ENCODE data around the gene DEFB110.

Gene DEFB110

DNA sequence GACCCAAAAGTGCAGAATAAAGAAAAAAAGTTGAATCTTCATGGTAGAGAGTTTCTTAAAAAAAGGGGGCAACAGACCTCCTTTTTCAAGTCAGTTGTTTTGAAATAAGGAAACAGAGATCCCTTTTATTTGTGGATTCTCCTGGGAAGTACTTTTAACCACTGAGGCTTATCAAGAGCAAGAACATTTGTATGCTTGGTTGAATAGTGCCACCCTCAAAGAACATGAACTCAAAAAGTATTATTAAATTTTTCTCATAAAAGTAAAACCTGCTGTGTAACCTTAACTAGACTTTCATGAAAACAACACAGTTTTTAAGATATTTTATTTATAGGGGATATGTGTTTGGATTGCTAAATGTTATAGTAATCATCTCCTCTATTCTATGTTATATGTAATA is at the start of gene DEFB110:
TSS of gene DEFB110 (minus strand) at position 101 of the 400 bp plus-strand sequence. CDS start at position 42, 59 bp downstream.
- no peak within 1 kb of the TSS for H3K4me3 ChIP-seq (ENCODE audit: low read length)
- no peak for TF ChIP-seq ZNF274 (IDR thresholded peaks at IDR 0.05; ENCODE audit: low read depth, low read length)

DNA sequence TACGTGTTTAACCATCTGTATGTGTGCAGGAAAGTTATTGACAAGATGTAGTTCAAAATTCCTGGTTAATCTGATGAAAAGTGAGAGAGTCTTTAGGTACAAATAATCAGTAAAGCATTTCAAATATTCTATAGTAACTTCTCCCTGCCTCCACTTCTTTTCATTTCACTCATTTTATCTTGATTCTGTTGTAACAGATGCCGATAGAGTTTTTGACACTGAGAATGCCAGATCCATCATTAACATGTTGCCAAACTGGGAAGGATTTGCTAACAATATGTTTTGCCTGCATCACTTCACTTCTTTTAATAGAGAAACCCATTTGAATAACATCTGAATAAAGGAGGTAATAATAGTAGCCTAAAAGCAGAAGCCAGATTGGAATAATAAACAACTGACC is 48.3 kb upstream of the DEFB110 start:
- no peak overlapping the region for H3K4me3 ChIP-seq (ENCODE audit: low read length)
- TF ChIP-seq ZNF274 (IDR thresholded peaks at IDR 0.05; ENCODE audit: low read depth, low read length), result no peak

DNA sequence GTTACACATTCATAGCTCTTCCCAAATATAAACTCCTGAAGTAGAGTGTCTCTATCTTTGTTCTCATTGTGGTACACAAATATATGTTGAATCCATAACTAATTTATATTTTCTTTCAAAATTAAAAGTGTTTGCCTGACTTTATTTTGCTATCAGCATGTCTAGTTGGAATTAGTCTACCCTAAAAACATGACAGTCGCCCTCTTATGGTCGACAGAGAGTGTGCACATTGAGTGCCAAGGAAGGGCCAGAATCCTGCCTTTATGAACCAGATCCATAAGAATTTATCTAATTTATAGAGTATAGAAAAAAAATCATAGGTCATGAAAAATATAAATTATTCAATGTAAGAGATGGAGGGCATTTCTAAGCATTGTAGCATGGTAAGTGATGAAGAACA is 40.3 kb upstream of the DEFB110 start:
- TF ChIP-seq ZNF274 (IDR thresholded peaks at IDR 0.05; ENCODE audit: low read depth, low read length), result no peak
- no peak overlapping the region for H3K4me3 ChIP-seq (ENCODE audit: low read length)

DNA sequence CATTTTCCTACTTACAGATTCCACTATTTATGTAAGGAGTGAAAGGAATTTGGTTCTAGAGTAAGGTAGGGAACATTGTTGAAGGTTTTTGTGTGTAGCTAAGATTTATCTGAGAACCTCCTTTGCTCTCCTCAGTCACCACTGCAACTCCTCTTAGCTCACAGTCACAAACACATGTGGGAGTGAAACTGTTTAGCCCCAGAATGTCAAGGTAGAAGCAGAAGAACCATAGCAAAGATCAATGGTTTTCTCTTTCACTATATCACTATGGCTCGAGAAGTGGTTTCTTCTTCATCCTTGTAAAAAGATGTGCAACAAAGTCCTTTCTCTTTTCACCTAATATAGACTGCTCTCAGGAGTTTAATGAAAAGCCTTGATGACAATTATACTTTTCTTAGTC is 34.4 kb upstream of the DEFB110 start:
- TF ChIP-seq ZNF274 (IDR thresholded peaks at IDR 0.05; ENCODE audit: low read depth, low read length), result no peak
- no peak overlapping the region for H3K4me3 ChIP-seq (ENCODE audit: low read length)

DNA sequence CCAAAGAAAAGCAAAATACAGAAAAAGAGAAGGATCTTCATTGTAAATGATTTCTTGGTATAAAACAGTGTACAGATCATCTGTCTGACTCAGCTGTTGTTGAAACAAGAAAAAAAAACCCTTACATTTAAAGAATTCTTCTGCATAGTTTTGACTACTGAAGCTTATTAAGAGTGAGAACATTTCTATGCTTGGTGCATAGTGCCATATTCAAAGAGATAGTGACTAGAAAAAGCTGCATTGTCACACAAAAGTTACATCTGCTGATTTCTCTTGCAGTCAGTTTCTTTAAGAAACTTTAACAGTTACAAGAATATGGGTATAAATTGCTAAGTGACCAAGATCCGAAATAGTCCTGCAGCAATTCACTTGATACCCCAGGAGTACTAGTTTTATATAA is 28.0 kb upstream of the DEFB110 start, which contains the start of gene DEFB112:
TSS of gene DEFB112 (minus strand) at position 101 of the 400 bp plus-strand sequence. CDS start at position 41, 60 bp downstream.
- TF ChIP-seq ZNF274 (IDR thresholded peaks at IDR 0.05; ENCODE audit: low read depth, low read length), result no peak
- no peak within 1 kb of the TSS for H3K4me3 ChIP-seq (ENCODE audit: low read length)

DNA sequence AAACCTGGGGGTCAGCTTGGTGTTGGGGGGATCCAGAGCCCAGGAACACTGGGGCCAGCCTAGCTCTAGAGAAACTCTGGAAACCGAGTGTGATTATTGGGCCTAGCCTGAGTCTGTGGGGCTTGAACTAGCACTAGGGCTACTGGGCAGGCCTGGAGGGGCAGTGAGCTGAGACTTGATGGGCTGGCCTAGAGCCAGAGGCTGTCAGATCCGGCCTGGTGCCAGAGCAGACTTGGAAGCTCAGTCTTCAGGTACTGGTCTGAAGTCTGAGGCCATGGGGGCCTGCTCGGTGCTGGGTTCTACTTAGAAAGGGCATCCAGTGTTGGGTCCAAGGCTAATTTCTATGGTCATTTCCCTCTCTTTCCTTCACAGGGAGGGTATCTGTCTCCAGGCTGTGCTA is 25.2 kb upstream of the DEFB110 start:
- no peak for TF ChIP-seq ZNF274 (IDR thresholded peaks at IDR 0.05; ENCODE audit: low read depth, low read length)
- no peak overlapping the region for H3K4me3 ChIP-seq (ENCODE audit: low read length)

DNA sequence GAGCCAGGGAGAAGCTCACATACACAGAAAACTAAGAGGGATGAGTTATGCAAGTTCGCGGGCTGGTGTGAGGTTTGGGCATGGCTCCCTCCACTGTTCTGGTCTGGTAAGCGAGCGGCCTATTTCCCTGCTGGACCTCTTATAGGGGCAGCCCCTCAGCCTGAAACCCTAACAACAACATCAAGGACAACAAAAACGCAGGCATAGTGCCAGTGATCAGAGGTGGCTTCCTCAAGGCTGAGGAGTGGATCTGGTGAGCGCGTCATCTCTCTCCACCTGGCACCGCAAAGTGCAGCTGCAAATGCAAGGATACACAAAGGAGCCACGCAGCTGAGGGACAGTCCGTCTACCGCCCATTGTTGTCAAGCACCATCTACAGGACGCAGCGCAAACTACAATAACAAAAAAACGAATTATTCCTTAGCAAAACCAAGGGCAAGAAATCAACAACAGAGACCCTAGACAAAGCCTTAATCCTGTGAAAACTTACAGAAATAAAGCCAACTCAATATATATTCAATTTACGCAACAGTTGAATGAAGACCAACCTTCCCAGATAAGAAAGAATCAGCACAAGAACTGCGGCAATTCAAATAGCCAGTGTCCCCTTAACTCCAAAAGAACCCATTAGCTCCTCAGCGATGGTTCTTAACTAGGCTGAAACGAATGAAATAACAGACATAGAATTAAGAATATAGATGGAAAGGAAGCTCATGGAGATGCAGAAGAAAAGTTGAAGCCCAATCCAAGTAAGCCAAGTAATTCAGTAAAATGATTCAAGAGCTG is 9.2 kb upstream of the DEFB110 start:
- no peak for TF ChIP-seq ZNF274 (IDR thresholded peaks at IDR 0.05; ENCODE audit: low read depth, low read length)
- H3K4me3 ChIP-seq (ENCODE audit: low read length), result no peak overlapping the region

DNA sequence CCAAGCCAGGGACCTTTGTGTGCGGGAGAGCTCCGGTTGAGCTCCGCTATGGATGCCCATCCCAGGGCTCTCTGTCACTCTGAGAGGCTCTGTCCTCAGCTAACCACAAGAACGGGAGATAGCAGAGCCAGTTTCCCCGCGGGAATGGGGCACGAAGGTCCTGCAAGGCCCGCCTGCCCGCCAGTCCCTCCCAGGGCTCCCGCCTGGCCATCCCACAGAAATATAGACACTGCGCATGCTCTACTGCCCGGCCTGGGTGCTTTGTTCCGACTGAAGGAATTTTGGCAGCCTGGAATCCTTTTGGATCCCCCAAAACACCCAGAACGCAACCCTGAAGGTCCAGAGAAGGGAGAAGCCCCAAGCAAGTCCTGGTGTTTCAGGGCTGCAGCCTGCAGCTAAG is 8.6 kb upstream of the DEFB110 start:
- TF ChIP-seq ZNF274 (IDR thresholded peaks at IDR 0.05; ENCODE audit: low read depth, low read length), result no peak
- H3K4me3 ChIP-seq (ENCODE audit: low read length), result no peak overlapping the region

DNA sequence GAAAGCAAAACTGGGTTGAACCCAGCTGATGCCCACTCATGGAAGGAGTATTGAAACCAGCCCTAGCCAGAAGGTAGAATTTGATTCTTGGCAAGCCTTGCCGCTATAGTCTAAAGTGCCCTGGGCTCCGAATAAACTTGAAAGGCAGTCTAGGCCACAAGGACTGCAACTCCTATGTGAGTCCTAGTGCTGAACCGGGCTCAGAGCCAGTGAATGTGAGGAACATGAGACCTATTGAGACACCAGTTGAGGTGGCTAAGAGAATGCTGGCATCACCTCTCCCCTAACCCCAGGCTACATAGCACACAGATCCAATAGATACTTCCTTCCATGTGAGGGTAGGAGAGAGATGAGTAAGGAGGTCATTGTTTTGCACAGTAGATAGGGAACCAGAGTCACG is 3.5 kb upstream of the DEFB110 start:
- no peak for TF ChIP-seq ZNF274 (IDR thresholded peaks at IDR 0.05; ENCODE audit: low read depth, low read length)

DNA sequence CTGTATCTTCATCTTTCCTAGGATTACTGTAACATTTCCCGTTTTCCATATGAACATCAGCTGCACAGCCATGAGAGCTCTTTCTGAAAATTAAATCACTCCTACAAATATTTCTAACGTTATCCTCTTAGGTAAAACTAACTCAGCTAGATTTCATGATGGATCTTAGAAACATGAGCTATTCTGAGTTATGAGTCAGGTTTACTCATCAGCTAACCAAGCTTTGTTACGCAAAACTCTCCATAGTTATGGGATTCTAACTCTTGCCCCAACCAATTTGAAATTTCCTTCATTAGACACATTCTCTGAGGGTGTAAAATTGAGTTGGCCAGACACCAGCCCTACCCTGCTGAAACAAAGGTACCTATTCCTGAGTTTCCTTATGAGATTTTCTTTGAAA is 14.0 kb downstream of the DEFB110 start:
- TF ChIP-seq ZNF274 (IDR thresholded peaks at IDR 0.05; ENCODE audit: low read depth, low read length), result no peak

More for the DNA sequence above, 3.5 kb upstream of the DEFB110 start:
- H3K4me3 ChIP-seq (ENCODE audit: low read length), result no peak overlapping the region

DNA sequence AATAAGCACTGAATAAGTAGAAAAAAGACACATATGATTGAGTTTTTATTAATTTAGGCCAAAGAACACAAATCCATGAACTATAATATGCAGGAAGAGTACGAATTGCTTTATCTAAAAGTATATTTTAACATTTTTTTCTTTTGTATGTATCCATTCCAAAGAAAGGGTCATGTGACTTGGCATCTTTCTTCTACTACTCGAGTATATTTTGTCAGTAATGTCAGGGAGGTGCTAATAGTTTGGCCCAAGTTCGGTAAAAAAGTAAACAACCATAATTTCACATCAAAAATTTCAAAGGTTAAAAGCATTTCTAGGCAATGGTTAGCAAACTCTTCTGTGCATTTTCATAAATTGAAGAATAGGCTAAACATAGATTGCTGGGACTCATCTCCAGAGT is 18.7 kb downstream of the DEFB110 start:
- no peak overlapping the region for H3K4me3 ChIP-seq (ENCODE audit: low read length)
- no peak for TF ChIP-seq ZNF274 (IDR thresholded peaks at IDR 0.05; ENCODE audit: low read depth, low read length)

More for the DNA sequence above, 14.0 kb downstream of the DEFB110 start:
- H3K4me3 ChIP-seq (ENCODE audit: low read length), result no peak overlapping the region

DNA sequence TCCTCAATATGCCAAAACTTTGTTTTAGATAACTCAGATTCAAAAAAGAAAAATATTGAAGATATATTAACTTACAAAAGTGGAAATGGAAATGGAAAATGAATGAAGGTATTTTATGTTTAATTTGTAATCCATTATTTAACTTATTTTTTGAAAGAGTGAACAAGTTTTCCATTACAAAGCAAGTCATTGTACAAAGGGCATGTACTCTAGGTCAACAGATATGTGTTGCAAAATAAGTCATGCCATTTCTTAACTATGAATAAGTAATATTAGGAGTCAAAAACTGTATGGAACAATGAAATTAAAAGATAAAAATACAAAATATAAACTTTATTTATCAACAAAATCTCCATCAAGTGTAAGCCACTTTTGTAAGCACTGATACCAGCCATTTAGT is 26.5 kb downstream of the DEFB110 start:
- no peak for TF ChIP-seq ZNF274 (IDR thresholded peaks at IDR 0.05; ENCODE audit: low read depth, low read length)
- H3K4me3 ChIP-seq (ENCODE audit: low read length), result no peak overlapping the region

DNA sequence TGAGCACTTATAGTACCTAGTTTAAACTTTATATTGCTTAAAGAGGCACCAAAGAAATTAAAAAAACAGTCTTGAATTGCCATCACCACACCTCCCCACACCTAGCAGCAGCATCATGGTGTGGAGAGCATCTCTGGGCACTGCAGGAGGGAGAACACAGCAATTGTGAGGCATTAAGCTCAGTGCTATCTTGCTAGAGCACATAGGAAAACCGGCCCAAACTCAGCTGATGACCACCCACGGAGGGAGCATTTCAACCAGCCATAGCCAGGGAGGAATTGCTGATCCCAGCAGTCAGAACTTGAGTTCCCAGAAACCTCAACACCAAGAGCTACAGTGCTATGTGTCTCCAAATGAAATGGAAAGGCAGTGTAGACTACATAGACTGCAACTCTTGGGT is 32.9 kb downstream of the DEFB110 start:
- no peak overlapping the region for H3K4me3 ChIP-seq (ENCODE audit: low read length)
- TF ChIP-seq ZNF274 (IDR thresholded peaks at IDR 0.05; ENCODE audit: low read depth, low read length), result no peak

DNA sequence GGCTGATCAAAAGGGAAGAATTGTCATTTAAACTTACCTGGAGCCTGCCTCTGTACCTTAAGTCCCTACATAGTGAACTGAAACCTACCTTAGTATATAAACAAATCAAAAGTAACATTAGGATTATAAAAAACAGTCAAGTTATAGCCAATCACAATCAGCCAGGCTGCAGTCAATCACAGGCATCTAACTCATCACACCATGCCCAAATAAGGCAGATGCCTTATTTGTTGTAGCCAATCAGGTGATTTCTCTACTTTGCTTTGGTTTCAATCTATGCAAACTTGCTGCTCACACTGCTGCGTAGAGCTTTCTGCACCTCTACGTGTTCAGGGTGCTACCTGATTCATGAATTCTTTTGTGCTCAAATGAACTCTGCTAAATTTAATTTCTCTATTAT is 34.0 kb downstream of the DEFB110 start:
- TF ChIP-seq ZNF274 (IDR thresholded peaks at IDR 0.05; ENCODE audit: low read depth, low read length), result no peak
- no peak overlapping the region for H3K4me3 ChIP-seq (ENCODE audit: low read length)

DNA sequence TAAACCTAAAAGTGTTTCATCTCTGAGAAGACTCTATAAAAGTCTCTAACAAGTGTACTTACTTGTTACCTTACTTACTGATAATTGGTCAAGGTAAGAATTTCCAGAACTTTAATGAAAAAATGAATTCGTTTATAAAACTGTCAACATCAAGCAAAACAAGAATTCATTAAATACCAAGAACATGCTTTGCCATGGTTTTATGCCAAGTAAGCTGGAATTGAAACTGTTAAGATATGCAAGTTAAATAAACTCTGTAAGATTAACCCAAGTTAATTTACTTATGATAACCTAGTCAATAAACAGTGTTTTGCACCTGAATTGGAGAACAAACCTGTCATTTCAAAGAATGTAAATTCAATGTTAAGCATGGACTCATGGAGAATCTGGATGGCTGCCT is 35.2 kb downstream of the DEFB110 start:
- H3K4me3 ChIP-seq (ENCODE audit: low read length), result no peak overlapping the region
- no peak for TF ChIP-seq ZNF274 (IDR thresholded peaks at IDR 0.05; ENCODE audit: low read depth, low read length)

DNA sequence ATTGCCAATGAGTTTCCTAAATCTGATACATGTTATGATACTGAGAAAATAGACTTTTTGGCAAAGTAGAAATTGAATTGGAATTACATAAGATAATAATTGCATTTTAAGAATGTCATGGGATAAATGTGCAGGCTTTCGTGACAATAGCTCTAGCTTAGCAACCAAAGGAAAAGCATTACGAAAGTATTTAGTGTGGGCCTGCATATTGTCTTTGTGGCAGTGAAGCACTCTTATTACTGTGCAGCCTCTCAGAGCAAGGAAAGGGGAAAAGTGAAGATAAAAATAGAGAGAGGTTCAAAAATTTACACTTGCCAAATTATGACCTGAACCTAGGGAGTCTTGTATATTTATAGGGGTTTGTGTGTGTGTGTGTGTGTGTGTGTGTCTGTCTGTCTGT is 39.7 kb downstream of the DEFB110 start:
- H3K4me3 ChIP-seq (ENCODE audit: low read length), result no peak overlapping the region
- TF ChIP-seq ZNF274 (IDR thresholded peaks at IDR 0.05; ENCODE audit: low read depth, low read length), result no peak
